ENCODE results near the gene PTPRD. TPM values are rescaled to one million over a fixed set of nuclear protein-coding genes. Genes with fewer than 3 reads are reported as not detected.
"Not testable (repeated sequence)": the region's sequence is repeated elsewhere in the genome, so short reads cannot be mapped to it uniquely, and the experiment has no call there.

The PTPRD gene
- polyA plus RNA-seq, 4 donors, result 91.3 to 115 (median 106) TPM

- no peak for DNase-seq (ENCODE audit: low read depth in 4 of 4, low spot score in 2 of 4)
Measured at GRCh38 chr9:9998491-9999287, 614.1 kb downstream of the PTPRD start.

GRCh38 chr9:9997585-9997984 lies 615.2 kb downstream of the PTPRD start:
- DNase-seq (ENCODE audit: low read depth in 4 of 4, low spot score in 2 of 4), result no peak

GRCh38 chr9:9996259-9996658 lies 616.5 kb downstream of the PTPRD start:
- DNase-seq (ENCODE audit: low read depth in 4 of 4, low spot score in 2 of 4), result no peak

- no peak for DNase-seq (ENCODE audit: low read depth in 4 of 4, low spot score in 2 of 4)
Measured at GRCh38 chr9:9992936-9993335, 619.9 kb downstream of the PTPRD start.

GRCh38 chr9:9973062-9973461 lies 639.7 kb downstream of the PTPRD start:
- peak in 1 of 4 donors; percentile 17 for DNase-seq (ENCODE audit: low read depth in 4 of 4, low spot score in 2 of 4)

GRCh38 chr9:9970514-9970913 lies 642.3 kb downstream of the PTPRD start:
- no peak for DNase-seq (ENCODE audit: low read depth in 4 of 4, low spot score in 2 of 4)

- no peak for DNase-seq (ENCODE audit: low read depth in 4 of 4, low spot score in 2 of 4)
Measured at GRCh38 chr9:9963841-9964240, 649.0 kb downstream of the PTPRD start.

- no peak for DNase-seq (ENCODE audit: low read depth in 4 of 4, low spot score in 2 of 4)
Measured at GRCh38 chr9:9961934-9962333, 650.9 kb downstream of the PTPRD start.

- no peak for DNase-seq (ENCODE audit: low read depth in 4 of 4, low spot score in 2 of 4)
Measured at GRCh38 chr9:9961487-9961886, 651.3 kb downstream of the PTPRD start.

GRCh38 chr9:9951556-9952160 lies 661.1 kb downstream of the PTPRD start:
- DNase-seq (ENCODE audit: low read depth in 4 of 4, low spot score in 2 of 4), result no peak

GRCh38 chr9:9950813-9951212 lies 662.0 kb downstream of the PTPRD start:
- DNase-seq (ENCODE audit: low read depth in 4 of 4, low spot score in 2 of 4), result no peak

- DNase-seq (ENCODE audit: low read depth in 4 of 4, low spot score in 2 of 4), result no peak
Measured at GRCh38 chr9:9949978-9950377, 662.8 kb downstream of the PTPRD start.

- no peak for DNase-seq (ENCODE audit: low read depth in 4 of 4, low spot score in 2 of 4)
Measured at GRCh38 chr9:9949368-9949767, 663.4 kb downstream of the PTPRD start.

GRCh38 chr9:9945966-9946365 lies 666.8 kb downstream of the PTPRD start:
- DNase-seq (ENCODE audit: low read depth in 4 of 4, low spot score in 2 of 4), result no peak

GRCh38 chr9:9942764-9943424 lies 669.9 kb downstream of the PTPRD start:
- peak; percentile 21 to 65 (median 44) for DNase-seq (ENCODE audit: low read depth in 4 of 4, low spot score in 2 of 4)

GRCh38 chr9:9938432-9938831 lies 674.4 kb downstream of the PTPRD start:
- no peak for DNase-seq (ENCODE audit: low read depth in 4 of 4, low spot score in 2 of 4)

GRCh38 chr9:9931464-9931863 lies 681.3 kb downstream of the PTPRD start:
- DNase-seq (ENCODE audit: low read depth in 4 of 4, low spot score in 2 of 4), result not testable (repeated sequence)

- no peak for DNase-seq (ENCODE audit: low read depth in 4 of 4, low spot score in 2 of 4)
Measured at GRCh38 chr9:9924376-9924775, 688.4 kb downstream of the PTPRD start.

GRCh38 chr9:9921805-9922204 lies 691.0 kb downstream of the PTPRD start:
- no peak for DNase-seq (ENCODE audit: low read depth in 4 of 4, low spot score in 2 of 4)

GRCh38 chr9:9920425-9921060 lies 692.3 kb downstream of the PTPRD start:
- no peak for DNase-seq (ENCODE audit: low read depth in 4 of 4, low spot score in 2 of 4)

GRCh38 chr9:9919174-9919775 lies 693.5 kb downstream of the PTPRD start:
- no peak for DNase-seq (ENCODE audit: low read depth in 4 of 4, low spot score in 2 of 4)
